HG02571 (cell line): ENCODE measurements around the gene IL25.
"Not testable (repeated sequence)": the region's sequence is repeated elsewhere in the genome, so short reads cannot be mapped to it uniquely, and the experiment has no call there.

Source experiments
- ATAC-seq: cut with Tn5 transposase; IDR thresholded peaks from one replicate; pipeline ENCODE4 v1.9.1; 2021; ENCODE audit warnings: mild to moderate bottlenecking, moderate library complexity; ENCODE audit not compliant: unreplicated experiment

The IL25 gene

GRCh38 chr14:23371865-23372264 lies 744 bp upstream of the IL25 start:
- ATAC-seq, result no peak

GRCh38 chr14:23373041-23373440 lies 432 bp downstream of the IL25 start:
- ATAC-seq, result no peak

DNA sequence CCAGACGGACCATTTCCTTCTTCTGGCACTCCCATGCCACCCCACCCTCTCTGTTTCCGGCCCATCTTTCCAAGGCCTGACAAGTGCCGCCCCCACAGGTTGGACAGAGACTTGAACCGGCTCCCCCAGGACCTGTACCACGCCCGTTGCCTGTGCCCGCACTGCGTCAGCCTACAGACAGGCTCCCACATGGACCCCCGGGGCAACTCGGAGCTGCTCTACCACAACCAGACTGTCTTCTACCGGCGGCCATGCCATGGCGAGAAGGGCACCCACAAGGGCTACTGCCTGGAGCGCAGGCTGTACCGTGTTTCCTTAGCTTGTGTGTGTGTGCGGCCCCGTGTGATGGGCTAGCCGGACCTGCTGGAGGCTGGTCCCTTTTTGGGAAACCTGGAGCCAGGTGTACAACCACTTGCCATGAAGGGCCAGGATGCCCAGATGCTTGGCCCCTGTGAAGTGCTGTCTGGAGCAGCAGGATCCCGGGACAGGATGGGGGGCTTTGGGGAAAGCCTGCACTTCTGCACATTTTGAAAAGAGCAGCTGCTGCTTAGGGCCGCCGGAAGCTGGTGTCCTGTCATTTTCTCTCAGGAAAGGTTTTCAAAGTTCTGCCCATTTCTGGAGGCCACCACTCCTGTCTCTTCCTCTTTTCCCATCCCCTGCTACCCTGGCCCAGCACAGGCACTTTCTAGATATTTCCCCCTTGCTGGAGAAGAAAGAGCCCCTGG lies 3.1 kb downstream of the IL25 start:
- ATAC-seq, result no peak

DNA sequence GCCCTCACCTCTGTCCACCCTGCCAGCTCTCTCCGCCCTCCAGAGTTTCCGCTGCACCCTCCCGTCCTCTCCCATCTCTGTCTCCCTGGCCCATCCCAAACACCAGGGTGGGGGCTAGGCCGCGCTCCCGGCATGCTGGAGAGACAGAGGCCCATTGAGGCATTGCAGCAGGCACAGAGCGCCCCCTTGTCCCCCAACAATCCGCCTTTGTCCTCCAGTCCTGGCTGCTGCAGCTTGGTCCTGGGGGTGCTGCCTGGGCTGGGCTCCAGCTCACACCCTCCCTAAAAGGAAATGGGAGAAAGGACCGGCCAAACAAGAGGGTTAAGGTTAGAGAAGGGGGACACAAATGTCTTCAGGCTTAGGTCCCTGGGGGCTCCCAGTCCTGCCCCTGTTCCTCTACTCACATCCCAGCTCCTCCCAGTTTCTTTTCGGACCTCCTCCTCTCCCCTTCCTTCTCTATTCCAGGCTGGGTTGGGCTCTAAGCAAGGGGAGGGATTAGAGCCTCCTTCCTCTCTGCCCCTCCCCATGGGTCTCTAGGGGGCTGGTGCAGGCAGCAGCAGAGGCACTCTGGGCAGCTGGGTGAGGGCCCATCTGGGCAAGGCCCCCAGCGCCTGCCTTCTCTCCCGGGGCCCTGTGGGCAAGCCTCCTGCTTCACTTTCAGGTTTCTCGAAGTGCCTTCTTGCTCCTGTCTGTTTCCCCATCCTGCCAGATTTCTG lies 4.0 kb downstream of the IL25 start, which contains the start of gene CMTM5:
Gene CMTM5, plus strand, starts transcription at position 565 of the 716 bp plus-strand sequence. CDS start 206 bp downstream, outside the sequence.
- no peak for ATAC-seq

- no peak for ATAC-seq
Measured at GRCh38 chr14:23377198-23377550, 4.6 kb downstream of the IL25 start.

GRCh38 chr14:23377573-23378563 lies 5.3 kb downstream of the IL25 start:
- no peak for ATAC-seq

DNA sequence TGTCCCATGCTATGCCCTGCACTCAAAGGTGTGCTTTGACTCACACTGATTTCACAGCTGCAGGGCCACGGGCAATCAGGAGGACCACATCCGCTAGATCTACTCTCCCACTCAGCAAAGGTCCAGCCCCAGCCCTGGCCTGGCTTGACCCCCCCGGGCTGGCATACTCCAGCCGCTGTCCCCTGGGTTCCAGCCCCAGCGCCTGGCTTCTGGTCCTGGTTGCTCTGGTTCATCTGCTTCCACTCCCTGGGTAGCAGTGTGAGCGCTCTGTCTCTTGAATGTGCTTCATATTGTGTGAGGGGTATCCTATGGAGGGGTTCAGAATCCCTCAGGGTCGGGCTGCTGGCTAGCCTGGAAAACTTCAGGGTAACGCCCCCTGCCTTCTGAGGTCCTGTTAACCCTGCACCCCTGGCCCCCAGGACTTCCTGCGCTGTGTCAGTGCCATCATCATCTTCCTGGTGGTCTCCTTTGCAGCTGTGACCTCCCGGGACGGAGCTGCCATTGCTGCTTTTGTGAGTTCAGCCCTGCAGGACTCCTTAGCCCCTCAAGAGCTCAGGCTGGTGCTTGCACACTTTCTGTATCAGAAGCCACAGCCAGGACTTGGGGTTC lies 6.1 kb downstream of the IL25 start:
- ATAC-seq, result no peak

DNA sequence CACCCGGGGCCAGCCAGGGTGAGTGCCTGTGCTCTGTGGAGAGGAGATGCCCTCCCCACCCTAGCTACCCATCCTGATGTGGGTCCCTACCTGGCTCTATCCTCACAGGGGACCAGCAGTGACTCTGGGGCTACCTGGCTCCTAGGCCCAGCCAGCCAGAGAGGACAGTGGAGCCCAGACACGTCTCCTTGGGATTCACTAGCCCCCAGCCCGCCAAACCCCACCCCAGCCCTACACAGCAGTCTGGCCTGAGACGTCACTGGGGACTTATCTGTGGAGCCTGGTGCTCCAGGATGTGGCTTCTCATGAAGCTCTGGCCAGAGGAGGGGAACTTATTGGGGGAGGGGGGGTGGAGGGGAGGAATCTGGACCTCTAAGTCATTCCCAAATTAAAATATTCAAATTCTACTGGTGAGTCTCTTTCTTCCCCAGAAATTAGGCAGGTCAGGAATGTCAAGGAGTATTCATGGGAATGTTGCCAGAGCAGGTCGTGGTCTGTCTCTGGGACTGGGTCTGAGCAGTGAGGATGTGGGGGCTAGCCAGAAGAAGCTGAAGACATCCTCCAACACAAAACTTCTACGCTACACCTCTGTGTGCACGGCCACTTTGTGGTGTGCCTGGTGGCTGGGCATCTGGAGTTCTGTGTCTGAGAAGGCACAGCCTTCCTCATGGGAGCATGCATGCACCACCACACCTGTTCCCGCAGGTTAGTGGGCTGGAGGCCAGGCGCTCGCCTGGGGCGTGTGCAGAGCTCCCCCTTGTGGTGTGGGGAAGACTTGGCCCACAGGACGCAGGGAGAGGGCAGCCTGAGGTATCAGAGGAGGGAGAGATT lies 7.0 kb downstream of the IL25 start:
- no peak for ATAC-seq

DNA sequence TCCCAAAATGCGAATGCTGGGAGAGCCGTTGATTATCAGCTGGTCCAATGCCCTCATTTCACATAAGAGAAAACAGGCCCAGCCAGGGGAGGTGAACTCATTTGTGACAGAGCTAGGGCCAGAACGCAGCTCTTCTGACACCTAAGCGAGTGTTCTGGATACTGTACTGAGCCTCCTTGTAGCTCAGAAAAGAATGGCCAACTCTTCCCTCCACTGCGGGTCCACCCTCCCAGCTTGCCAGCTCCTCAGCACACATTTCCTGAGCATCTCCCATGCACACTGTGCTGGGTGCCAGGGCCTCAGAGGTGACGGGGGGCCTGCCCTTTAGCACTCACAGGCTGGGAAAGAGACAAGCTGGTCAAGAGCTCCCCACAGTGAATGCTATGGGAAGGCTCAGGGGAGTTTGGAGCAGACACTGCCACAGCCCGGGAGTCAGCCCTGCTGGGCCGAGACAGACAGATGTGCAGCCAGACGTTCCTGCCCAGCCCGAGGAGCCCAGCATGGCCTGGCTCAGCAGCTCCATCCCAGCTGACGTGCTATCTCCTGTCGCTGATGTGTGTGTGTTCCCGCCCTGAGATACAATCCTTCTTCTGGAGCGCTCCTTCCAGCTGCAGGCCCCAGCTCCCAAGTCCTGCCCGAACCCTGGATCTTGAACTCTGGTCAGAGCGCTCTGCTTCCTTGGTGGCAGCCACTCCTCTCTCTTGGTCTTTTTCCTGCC lies 7.7 kb downstream of the IL25 start:
- ATAC-seq, result no peak

DNA sequence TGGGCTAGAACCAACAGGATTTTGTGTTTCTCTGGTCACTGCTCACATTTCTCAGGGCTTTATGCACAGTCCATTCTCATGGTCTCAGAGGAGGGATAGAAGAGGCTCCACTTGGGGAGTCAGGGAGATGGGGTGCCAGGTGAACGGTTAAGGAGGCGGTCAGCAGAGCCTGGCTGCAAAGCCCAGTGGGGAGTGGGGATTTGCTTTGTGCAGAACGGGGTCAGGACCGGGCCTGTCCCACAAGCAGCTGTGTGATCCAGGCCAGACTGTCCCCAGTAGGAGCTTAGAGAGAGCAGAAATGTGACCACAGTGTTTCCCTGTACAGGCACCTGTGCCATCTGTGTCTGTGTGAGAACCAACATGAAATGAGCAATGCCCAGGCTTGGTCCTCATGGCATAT lies 8.4 kb downstream of the IL25 start:
- no peak for ATAC-seq

- no peak for ATAC-seq
Measured at GRCh38 chr14:23381871-23382270, 9.3 kb downstream of the IL25 start.

- no peak for ATAC-seq
Measured at GRCh38 chr14:23382276-23382675, 9.7 kb downstream of the IL25 start.

- no peak for ATAC-seq
Measured at GRCh38 chr14:23382731-23383440, 10.3 kb downstream of the IL25 start.

GRCh38 chr14:23384364-23385080 lies 11.9 kb downstream of the IL25 start:
- ATAC-seq, result no peak

DNA sequence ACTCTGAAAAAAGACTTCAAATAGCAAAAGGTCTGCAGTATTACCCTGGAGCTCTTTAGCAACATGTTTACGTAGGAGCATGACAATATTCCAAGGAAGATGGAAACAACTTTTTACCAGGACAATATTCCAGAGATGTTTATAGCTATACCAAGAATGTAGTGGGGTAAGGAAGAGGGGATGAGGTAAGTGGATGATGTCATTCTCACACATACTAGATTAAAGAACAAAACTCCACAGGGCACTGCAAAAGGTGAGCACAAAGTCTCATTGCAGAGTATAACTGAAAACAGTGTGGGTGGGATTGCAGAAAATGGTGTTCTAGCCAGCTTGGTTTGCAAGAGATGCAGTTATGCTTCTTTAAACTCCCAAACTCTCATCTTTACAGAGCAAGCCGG lies 12.6 kb downstream of the IL25 start:
- no peak for ATAC-seq

DNA sequence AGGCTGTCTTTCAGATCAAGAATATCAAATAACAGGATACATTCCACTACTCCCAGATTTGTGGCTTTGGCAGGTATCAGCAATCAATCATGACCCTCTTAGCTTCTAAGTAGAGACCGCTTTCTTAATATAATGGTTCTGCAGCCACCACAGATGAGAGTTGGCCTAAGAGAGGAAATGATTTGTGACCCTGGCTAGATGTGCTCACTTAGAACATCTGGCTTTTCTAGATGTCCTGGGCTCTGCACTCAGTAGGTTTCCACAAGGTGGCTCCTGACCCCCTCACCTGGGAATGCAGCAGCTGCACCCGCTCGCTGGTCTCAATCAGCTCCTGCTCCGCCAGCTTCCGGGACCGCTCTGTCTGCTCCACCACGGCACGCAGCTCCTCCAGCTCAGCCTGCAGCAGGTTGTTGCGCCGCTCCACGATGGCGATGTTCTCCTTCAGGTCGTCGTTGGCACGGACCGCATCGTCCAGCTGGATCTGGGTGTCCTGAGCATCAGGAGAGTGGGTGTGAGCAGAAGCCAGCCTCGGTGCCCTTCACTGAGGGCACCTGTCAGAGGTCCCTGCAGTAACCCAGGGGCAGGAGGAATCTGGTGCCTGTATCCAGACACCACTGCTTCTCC lies 13.1 kb downstream of the IL25 start:
- no peak for ATAC-seq

DNA sequence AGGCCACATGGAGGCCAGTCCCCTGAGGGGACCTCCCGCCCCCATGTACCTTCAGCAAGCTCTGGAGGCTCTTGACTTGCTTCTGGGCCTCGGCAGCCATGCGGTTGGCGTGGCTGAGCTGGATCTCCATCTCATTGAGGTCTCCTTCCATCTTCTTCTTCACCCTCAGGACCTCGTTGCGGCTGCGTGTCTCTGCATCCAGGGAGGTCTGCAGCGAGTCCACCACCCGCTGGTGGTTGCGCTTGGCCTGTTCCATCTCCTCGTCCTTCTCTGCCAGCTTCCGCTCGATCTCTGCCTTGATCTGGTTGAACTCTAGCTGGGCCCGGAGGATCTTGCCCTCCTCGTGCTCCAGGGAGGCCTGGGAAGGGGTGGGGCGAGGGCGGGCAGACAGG lies 13.7 kb downstream of the IL25 start:
- not testable (repeated sequence) for ATAC-seq

- ATAC-seq, result no peak
Measured at GRCh38 chr14:23386999-23387398, 14.4 kb downstream of the IL25 start.
